ENCODE results near the gene RALGPS1. TPM values are rescaled to one million over a fixed set of nuclear protein-coding genes. Genes with fewer than 3 reads are reported as not detected.

The RALGPS1 gene
- polyA plus RNA-seq, 3 donors, result 0.60 to 4.6 (median 1.3) TPM

GRCh38 chr9:127135056-127135745, 220.6 kb downstream of the RALGPS1 start:
- H3K27me3 Mint-ChIP-seq (ENCODE audit: low read depth in 3 of 3), result peaks cover 7 to 9% (median 9%) of the 10 kb centered on the region in 3 donors
- H3K9me3 Mint-ChIP-seq, result peaks cover 0 to 2% (median 0%) of the 10 kb centered on the region in 7 donors
- DNase-seq, result no peak
- intact Hi-C loops (cut with micrococcal nuclease), result no loop called here
- H3K4me3 Mint-ChIP-seq, result no peak overlapping the region
- peaks cover 7 to 8% of the 10 kb centered on the region in 2 donors for H3K4me1 ChIP-seq (ENCODE audit: control insufficient read depth in 1 of 2, insufficient read depth in 2 of 2, low read length in 2 of 2)
- TF ChIP-seq CTCF (IDR thresholded peaks at IDR 0.05), result no peak
- H3K9me3 ChIP-seq (replicated peaks in 1 of 2; ENCODE audit: control insufficient read depth in 1 of 2, insufficient read depth in 1 of 2, low read length in 2 of 2), result no peaks in the 10 kb centered on the region
- H3K27ac ChIP-seq (ENCODE audit: low read depth in 1 of 2, low read length in 2 of 2), result no peak overlapping the region
- peaks cover 13% of the 10 kb centered on the region for H3K4me1 Mint-ChIP-seq
- H3K27ac Mint-ChIP-seq, result peak overlapping the region in 1 of 7 donors; percentile 66
- no peaks in the 10 kb centered on the region for H3K36me3 Mint-ChIP-seq
- no peak overlapping the region for H3K4me2 ChIP-seq (replicated peaks; ENCODE audit: extremely low read depth, low read length, poor library complexity, severe bottlenecking)
- H3K27me3 ChIP-seq (ENCODE audit: control insufficient read depth in 2 of 2, insufficient read depth in 2 of 2, low read length in 2 of 2), result no peaks in the 10 kb centered on the region
- H3K4me3 ChIP-seq (replicated peaks in 1 of 3; ENCODE audit: low read depth in 2 of 3, low read length in 3 of 3), result no peak overlapping the region
- no peaks in the 10 kb centered on the region for H4K20me1 ChIP-seq (ENCODE audit: insufficient read depth, low read length)
- WGBS (ENCODE audit: insufficient coverage), result 100% methylated on average over 1 of the region's 4 CpGs
- H3K9ac ChIP-seq (ENCODE audit: insufficient read depth, low read length, poor library complexity, severe bottlenecking), result no peak overlapping the region
- no peak overlapping the region for H2AFZ ChIP-seq (ENCODE audit: insufficient read depth, low read depth, low read length, poor library complexity, severe bottlenecking)
- no peaks in the 10 kb centered on the region for H3K79me2 ChIP-seq (ENCODE audit: insufficient read depth, low read length)
- no peaks in the 10 kb centered on the region for H3K36me3 ChIP-seq (replicated peaks in 1 of 2; ENCODE audit: control insufficient read depth in 1 of 2, insufficient read depth in 2 of 2, low read length in 2 of 2)

- H3K4me1 Mint-ChIP-seq, result peaks cover 4% of the 10 kb centered on the region
- 97% methylated on average over 5 of the region's 8 CpGs for WGBS (ENCODE audit: insufficient coverage)
- intact Hi-C loops (cut with micrococcal nuclease), result no loop called here
These were observed 221.7 kb downstream of the RALGPS1 start for GRCh38 chr9:127136081-127136879.

More at GRCh38 chr9:127136081-127136879, 221.7 kb downstream of the RALGPS1 start:
- H3K9me3 ChIP-seq (replicated peaks in 1 of 2; ENCODE audit: control insufficient read depth in 1 of 2, insufficient read depth in 1 of 2, low read length in 2 of 2), result no peaks in the 10 kb centered on the region
- no peak overlapping the region for H3K4me3 ChIP-seq (replicated peaks in 1 of 3; ENCODE audit: low read depth in 2 of 3, low read length in 3 of 3)
- DNase-seq, result no peak
- H3K9me3 Mint-ChIP-seq, result peaks cover 0 to 2% (median 0%) of the 10 kb centered on the region in 7 donors
- no peak for TF ChIP-seq CTCF (IDR thresholded peaks at IDR 0.05)
- no peaks in the 10 kb centered on the region for H3K79me2 ChIP-seq (ENCODE audit: insufficient read depth, low read length)
- no peak overlapping the region for H3K4me3 Mint-ChIP-seq
- H2AFZ ChIP-seq (ENCODE audit: insufficient read depth, low read depth, low read length, poor library complexity, severe bottlenecking), result no peak overlapping the region
- H4K20me1 ChIP-seq (ENCODE audit: insufficient read depth, low read length), result no peaks in the 10 kb centered on the region
- no peak overlapping the region for H3K4me2 ChIP-seq (replicated peaks; ENCODE audit: extremely low read depth, low read length, poor library complexity, severe bottlenecking)
- no peak overlapping the region for H3K27ac ChIP-seq (ENCODE audit: low read depth in 1 of 2, low read length in 2 of 2)
- H3K36me3 ChIP-seq (replicated peaks in 1 of 2; ENCODE audit: control insufficient read depth in 1 of 2, insufficient read depth in 2 of 2, low read length in 2 of 2), result no peaks in the 10 kb centered on the region
- H3K27me3 Mint-ChIP-seq (ENCODE audit: low read depth in 3 of 3), result peaks cover 9 to 13% (median 9%) of the 10 kb centered on the region in 3 donors
- peaks cover 2 to 3% of the 10 kb centered on the region in 2 donors for H3K4me1 ChIP-seq (ENCODE audit: control insufficient read depth in 1 of 2, insufficient read depth in 2 of 2, low read length in 2 of 2)
- no peaks in the 10 kb centered on the region for H3K36me3 Mint-ChIP-seq
- no peak overlapping the region for H3K9ac ChIP-seq (ENCODE audit: insufficient read depth, low read length, poor library complexity, severe bottlenecking)
- no peak overlapping the region for H3K27ac Mint-ChIP-seq
- no peaks in the 10 kb centered on the region for H3K27me3 ChIP-seq (ENCODE audit: control insufficient read depth in 2 of 2, insufficient read depth in 2 of 2, low read length in 2 of 2)

Measured in CD14-positive monocyte (primary cell).